Progenitor cell of endocrine pancreas (in vitro differentiated cells): ENCODE results near the gene NKD1. TPM values are rescaled to one million over a fixed set of nuclear protein-coding genes. Genes with fewer than 3 reads are reported as not detected.

Experiments
- DNase-seq: peaks from one replicate; pipeline ENCODE4 v3.0.0; 2021; ENCODE audit warnings: low spot score; ENCODE audit not compliant: unreplicated experiment
- H3K27ac Mint-ChIP-seq: 2 replicates; pipeline ENCODE4 v1.8.0; 2021; ENCODE audit warnings: mild to moderate bottlenecking, moderate library complexity, mixed read lengths
- H3K27me3 Mint-ChIP-seq: 2 replicates; pipeline ENCODE4 v1.8.0; 2021; ENCODE audit warnings: mixed read lengths
- H3K36me3 Mint-ChIP-seq: 2 replicates; pipeline ENCODE4 v1.8.0; 2022; ENCODE audit warnings: mixed read lengths; ENCODE audit not compliant: insufficient read depth
- H3K4me1 Mint-ChIP-seq: 2 replicates; pipeline ENCODE4 v1.8.0; 2021; ENCODE audit warnings: low read depth, mixed read lengths
- H3K4me3 Mint-ChIP-seq: 2 replicates; pipeline ENCODE4 v1.8.0; 2021; ENCODE audit warnings: low read depth, mild to moderate bottlenecking, moderate library complexity, mixed read lengths
- H3K9me3 Mint-ChIP-seq: 2 replicates; pipeline ENCODE4 v1.8.0; 2021; ENCODE audit warnings: low read depth, mixed read lengths
- total RNA-seq: library from RNA; stranded (reverse); gene quantifications from 2 replicates; pipeline ENCODE4 v1.2.1, GENCODE V29; 2021
- TF ChIP-seq, protein P1 (sequence below): fragments of 200-600 bp; sonication (generic); IDR thresholded peaks from one replicate; pipeline ENCODE4 v1.5.0; 2021; ENCODE audit warnings: antibody characterized with exemption, mild to moderate bottlenecking; ENCODE audit not compliant: unreplicated experiment

The NKD1 gene
- total RNA-seq, 1 donor from 2014 or later, result 3.0 TPM

- Mint-ChIP-seq H3K9me3 (no peaks in the 10 kb centered on the region), H3K36me3 (no peaks in the 10 kb centered on the region), H3K4me1 (peaks cover 4% of the 10 kb centered on the region), H3K27ac (no peak overlapping the region), H3K4me3 (no peak overlapping the region), H3K27me3 (peaks cover 6% of the 10 kb centered on the region)
- TF ChIP-seq, protein P1, sequence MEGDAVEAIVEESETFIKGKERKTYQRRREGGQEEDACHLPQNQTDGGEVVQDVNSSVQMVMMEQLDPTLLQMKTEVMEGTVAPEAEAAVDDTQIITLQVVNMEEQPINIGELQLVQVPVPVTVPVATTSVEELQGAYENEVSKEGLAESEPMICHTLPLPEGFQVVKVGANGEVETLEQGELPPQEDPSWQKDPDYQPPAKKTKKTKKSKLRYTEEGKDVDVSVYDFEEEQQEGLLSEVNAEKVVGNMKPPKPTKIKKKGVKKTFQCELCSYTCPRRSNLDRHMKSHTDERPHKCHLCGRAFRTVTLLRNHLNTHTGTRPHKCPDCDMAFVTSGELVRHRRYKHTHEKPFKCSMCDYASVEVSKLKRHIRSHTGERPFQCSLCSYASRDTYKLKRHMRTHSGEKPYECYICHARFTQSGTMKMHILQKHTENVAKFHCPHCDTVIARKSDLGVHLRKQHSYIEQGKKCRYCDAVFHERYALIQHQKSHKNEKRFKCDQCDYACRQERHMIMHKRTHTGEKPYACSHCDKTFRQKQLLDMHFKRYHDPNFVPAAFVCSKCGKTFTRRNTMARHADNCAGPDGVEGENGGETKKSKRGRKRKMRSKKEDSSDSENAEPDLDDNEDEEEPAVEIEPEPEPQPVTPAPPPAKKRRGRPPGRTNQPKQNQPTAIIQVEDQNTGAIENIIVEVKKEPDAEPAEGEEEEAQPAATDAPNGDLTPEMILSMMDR, result no peak
- DNase-seq, result no peak
Measured at GRCh38 chr16:50607051-50607431, 58.8 kb downstream of the NKD1 start.

- Mint-ChIP-seq H3K9me3 (no peaks in the 10 kb centered on the region), H3K4me3 (no peak overlapping the region), H3K4me1 (peaks cover 3% of the 10 kb centered on the region), H3K36me3 (no peaks in the 10 kb centered on the region), H3K27me3 (peaks cover 6% of the 10 kb centered on the region), H3K27ac (no peak overlapping the region)
- DNase-seq, result no peak
- TF ChIP-seq, protein P1, result no peak
Measured at GRCh38 chr16:50607447-50607846, 59.3 kb downstream of the NKD1 start.

- DNase-seq, result no peak
- Mint-ChIP-seq H3K4me3 (no peak overlapping the region), H3K4me1 (peaks cover 1% of the 10 kb centered on the region), H3K27ac (no peak overlapping the region), H3K36me3 (no peaks in the 10 kb centered on the region), H3K9me3 (no peaks in the 10 kb centered on the region), H3K27me3 (no peaks in the 10 kb centered on the region)
- TF ChIP-seq, protein P1, result no peak
Measured at GRCh38 chr16:50607970-50608557, 59.9 kb downstream of the NKD1 start.

- TF ChIP-seq, protein P1, result no peak
- Mint-ChIP-seq H3K27me3 (peaks cover 3% of the 10 kb centered on the region), H3K4me1 (peaks cover 1% of the 10 kb centered on the region), H3K9me3 (no peaks in the 10 kb centered on the region), H3K27ac (no peak overlapping the region), H3K36me3 (no peaks in the 10 kb centered on the region), H3K4me3 (no peak overlapping the region)
- no peak for DNase-seq
Measured at GRCh38 chr16:50609049-50609448, 60.9 kb downstream of the NKD1 start.

DNA sequence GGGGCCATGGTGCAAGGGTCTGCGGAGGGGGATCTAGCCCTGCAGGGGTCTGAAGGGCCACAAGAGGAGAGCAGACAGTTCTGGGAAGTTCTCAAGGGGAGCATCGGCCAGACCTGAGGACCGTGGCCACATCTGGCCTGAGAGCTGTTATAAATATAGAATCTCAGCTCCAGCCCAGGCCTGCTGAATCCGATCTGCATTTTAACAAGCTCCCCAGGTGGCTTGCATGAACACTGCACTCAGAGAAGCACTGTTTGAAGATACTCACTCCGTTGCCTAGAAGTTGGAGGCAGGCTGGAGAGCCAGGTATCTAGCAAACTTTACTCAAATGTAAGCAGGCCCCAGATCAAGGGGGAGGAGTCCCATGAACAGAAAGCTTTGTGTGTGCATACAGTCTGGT is 61.3 kb downstream of the NKD1 start:
- Mint-ChIP-seq H3K4me1 (peaks cover 1% of the 10 kb centered on the region), H3K27ac (no peak overlapping the region), H3K36me3 (no peaks in the 10 kb centered on the region), H3K9me3 (no peaks in the 10 kb centered on the region), H3K27me3 (peaks cover 3% of the 10 kb centered on the region), H3K4me3 (no peak overlapping the region)
- TF ChIP-seq, protein P1, result no peak
- no peak for DNase-seq
